ENCODE results near the gene RPL18A.
"Not testable (repeated sequence)": the region's sequence is repeated elsewhere in the genome, so short reads cannot be mapped to it uniquely, and the experiment has no call there.

Gene RPL18A

DNA sequence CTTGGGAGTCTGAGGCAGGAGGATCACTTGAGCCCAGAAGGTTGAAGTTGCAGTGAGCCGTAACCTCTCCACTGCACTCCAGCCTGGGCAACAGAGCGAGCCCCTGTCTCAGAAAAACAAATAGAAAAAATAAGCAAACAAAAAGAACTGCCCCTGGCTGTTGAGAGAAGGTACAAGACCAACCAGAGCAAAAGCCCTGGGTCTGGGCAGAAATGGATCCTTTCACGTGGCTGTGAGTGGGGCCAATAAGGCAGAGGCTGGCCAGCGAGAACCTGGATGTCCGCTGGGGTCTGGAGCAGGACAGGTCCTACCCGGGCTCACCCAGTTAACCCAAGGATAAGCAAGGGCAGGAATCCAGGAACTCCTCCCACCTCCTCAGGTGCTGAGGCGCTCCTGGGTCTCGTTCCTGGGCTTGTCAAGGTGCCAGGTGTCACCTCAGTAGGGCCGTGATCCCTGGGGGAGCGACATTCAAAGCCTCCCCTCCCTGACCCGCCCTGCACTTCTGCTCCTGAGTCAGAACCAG lies 7.3 kb downstream of the RPL18A start:
- no peak for ATAC-seq

DNA sequence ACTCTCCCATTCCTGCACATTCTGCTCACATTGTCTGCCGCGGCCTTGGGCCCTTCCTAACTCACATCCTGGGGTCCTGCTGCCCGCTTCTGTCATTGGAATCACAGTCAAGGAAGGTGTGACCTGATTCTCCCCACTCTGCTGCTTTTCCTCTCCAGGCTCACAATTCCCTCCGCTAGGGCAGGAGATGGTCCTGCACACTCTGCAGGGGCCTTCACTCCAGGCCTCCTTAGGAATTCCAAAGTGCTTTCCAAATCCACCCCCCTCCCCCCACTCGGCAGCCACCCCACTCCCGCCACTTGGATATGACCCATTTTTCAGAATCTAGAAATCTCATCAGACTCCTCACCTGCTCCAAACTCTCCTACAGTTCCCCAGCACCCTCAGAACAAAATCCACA lies 9.0 kb downstream of the RPL18A start:
- ATAC-seq: no peak

DNA sequence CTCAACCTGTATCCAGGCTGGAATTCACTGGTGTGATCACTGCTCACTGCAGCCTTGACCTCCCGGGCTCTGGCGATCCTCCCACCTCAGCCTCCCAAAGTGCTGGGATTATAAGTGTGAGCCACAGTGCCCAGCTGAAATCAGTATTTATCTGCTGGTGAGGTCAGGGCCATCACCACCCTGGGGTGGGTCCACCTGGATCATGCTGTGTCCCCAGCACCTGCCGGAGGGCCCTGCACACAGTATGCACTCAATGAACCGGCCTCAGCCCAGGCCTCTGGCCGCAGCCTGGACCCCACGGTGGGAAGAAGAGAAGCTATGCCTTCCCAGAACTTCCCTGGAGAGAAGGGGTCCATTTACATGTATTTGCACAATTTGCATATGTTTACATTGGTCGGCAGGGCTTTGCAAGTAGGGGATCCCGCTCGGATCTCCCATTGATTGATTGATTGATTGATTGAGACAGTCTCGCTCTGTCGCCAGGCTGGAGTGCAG lies 9.5 kb downstream of the RPL18A start:
- no peak for ATAC-seq

DNA sequence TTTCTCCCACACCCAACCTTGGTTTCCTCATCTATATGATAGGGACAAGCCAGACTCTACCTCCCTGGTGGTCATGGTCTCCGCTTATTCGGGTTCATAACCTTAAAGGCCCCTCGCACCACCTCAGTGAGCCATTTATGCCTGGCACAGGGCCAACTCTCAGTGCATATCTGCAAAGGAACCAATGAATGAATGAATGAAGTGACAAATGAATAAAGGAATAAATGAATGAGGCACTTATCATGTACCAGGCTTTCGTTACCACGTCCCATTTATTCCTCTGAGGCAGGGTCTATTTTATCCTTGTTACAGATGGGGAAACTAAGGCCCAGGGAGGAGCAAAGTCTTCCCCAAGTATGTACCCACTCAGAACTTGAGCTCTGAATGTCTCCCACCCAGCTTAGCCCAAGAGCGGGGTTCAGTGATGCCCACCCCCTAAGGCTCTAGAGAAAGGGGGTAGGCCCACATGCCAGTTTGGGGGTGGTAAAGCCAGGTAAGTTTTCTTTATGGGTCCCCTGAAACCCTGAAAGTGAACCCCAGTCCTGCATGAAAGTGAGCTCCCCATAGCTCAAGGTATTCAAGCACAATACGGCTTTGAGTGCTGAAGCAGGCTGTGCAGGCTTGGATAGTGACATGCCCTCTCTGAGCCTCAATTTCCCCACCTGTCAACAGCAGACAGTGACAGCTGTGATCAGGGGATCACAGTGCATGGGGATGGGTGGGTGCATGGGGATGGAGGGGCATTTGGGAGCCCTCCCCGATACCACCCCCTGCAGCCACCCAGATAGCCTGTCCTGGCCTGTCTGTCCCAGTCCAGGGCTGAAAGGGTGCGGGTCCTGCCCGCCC lies 11.5 kb downstream of the RPL18A start:
- no peak for ATAC-seq

DNA sequence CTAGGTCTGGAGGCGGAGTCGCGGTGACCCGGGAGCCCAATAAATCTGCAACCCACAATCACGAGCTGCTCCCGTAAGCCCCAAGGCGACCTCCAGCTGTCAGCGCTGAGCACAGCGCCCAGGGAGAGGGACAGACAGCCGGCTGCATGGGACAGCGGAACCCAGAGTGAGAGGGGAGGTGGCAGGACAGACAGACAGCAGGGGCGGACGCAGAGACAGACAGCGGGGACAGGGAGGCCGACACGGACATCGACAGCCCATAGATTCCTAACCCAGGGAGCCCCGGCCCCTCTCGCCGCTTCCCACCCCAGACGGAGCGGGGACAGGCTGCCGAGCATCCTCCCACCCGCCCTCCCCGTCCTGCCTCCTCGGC lies 12.2 kb downstream of the RPL18A start, which contains the start of gene SLC5A5:
Gene SLC5A5 (plus strand): TSS at position 68 of the 373 bp plus-strand sequence. CDS start 375 bp downstream, outside the sequence.
- peak in 1 of 2 donors; percentile 8 for ATAC-seq

DNA sequence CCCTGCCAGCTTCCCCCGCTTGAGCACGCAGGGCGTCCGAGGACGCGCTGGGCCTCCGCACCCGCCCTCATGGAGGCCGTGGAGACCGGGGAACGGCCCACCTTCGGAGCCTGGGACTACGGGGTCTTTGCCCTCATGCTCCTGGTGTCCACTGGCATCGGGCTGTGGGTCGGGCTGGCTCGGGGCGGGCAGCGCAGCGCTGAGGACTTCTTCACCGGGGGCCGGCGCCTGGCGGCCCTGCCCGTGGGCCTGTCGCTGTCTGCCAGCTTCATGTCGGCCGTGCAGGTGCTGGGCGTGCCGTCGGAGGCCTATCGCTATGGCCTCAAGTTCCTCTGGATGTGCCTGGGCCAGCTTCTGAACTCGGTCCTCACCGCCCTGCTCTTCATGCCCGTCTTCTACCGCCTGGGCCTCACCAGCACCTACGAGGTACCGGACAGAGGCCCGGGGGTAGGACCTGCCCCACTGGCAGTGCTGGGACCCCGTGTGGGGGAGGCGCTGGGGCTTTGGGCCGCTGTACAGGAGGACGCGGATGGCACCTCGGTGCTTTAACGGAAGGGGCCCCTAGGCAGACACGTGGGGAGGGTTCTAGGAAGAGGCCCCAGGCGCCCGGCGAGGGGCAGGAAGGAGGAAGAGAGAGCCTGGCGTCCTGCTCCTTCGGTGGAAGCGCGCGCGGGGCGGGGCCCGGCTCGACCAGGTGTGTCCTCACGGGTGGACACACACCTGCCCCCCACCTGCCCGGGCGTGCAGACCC lies 12.7 kb downstream of the RPL18A start:
- peak; percentile 54 to 60 for ATAC-seq

DNA sequence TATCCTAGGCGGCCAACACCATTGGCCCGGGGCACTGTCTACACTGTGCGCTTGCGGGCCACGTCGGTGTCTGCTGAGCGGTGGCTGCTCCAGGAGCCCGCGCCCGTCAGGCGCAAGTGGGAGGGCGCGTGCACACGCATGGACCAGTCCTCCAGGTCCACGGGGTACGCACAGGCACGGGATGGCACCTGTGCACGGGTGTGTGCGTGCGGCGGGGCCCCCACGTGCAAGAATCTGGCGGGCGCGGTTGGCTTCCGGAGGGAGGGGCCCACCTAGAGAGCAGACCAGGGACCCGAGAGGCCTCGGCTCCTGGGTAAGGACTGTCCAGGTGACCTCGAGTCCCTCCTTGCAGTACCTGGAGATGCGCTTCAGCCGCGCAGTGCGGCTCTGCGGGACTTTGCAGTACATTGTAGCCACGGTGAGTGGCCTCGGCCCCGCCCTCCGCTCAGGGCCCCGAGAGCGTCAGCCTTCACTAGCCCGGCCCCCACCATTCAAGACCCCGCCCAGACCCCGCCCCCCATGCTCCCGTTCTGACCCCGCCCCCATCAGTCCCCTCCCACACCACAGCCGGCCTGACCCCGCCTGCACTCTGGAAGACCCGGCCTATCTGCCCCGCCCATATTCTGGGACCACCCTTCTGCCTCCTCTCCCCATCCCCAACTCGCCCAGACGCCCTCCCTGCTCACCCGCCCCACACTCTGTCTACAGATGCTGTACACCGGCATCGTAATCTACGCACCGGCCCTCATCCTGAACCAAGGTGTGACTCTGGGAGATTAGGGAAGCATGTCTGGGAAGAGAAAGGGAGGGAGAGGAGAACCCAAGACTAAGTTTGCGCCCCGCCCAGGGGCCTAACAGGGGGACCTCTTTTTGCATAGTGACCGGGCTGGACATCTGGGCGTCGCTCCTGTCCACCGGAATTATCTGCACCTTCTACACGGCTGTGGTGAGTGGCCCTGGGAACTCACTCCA lies 14.4 kb downstream of the RPL18A start:
- ATAC-seq: peak; percentile 70 to 74

DNA sequence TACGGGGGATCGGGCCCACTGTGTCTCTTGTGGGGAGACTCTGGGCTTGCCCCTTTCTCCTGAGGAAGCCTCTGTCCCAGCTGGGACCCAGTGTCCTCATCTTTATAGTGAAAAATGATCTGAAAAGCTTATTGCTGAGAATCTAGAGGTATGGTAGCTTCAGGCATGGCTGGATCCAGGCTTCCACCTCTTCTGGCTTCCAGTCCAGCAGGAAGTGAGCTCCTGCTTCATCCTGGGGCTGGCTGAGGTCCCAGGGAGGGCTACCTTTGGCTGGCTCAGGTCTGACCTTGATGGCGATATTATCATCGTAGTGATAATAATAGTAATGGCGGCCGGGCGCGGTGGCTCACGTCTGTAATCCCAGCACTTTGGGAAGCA lies 15.0 kb downstream of the RPL18A start:
- ATAC-seq: no peak

DNA sequence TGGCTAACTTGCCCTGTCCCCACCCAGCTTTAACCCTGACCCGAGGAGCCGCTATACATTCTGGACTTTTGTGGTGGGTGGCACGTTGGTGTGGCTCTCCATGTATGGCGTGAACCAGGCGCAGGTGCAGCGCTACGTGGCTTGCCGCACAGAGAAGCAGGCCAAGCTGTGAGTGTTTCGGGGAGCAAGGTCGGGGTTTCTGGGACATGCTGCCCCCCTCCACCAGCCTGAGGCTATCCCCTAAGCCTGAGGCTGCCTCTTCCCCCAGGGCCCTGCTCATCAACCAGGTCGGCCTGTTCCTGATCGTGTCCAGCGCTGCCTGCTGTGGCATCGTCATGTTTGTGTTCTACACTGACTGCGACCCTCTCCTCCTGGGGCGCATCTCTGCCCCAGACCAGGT lies 18.0 kb downstream of the RPL18A start:
- no peak for ATAC-seq

DNA sequence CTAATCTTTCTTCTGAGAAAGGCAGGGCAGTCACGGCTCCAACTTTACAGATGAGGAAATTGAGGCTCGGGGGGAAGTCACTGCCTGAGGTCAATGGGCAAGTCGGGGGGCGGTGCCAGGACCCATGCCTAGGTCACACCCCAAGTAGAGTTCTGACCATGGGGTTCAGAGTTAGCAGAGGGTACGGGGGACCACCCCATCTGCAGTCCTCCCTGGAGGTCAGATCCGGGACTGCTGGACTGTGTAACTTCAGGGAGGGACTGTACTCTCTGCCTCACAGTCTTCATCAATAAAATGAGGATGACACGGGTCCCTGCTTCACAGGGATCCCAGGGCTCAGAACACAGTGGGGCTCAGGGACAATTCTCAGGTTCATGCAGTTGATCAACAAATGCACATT lies 19.8 kb downstream of the RPL18A start:
- ATAC-seq: no peak

DNA sequence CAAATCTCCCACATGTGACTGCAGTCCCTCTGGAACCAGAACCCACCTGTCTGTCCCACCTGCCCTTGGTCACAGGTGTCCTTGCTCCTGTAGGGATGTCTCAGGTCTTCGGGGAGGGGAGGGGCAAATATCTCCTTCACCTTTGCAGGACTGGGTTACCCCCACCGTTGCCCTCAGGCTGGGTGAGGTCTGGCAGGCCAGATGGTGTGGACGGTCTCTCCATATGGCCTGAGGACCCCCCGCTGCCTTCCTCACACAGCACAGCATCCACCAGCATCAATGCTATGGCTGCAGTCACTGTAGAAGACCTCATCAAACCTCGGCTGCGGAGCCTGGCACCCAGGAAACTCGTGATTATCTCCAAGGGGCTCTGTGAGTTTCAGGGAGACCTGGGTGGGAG lies 22.0 kb downstream of the RPL18A start:
- ATAC-seq: no peak

DNA sequence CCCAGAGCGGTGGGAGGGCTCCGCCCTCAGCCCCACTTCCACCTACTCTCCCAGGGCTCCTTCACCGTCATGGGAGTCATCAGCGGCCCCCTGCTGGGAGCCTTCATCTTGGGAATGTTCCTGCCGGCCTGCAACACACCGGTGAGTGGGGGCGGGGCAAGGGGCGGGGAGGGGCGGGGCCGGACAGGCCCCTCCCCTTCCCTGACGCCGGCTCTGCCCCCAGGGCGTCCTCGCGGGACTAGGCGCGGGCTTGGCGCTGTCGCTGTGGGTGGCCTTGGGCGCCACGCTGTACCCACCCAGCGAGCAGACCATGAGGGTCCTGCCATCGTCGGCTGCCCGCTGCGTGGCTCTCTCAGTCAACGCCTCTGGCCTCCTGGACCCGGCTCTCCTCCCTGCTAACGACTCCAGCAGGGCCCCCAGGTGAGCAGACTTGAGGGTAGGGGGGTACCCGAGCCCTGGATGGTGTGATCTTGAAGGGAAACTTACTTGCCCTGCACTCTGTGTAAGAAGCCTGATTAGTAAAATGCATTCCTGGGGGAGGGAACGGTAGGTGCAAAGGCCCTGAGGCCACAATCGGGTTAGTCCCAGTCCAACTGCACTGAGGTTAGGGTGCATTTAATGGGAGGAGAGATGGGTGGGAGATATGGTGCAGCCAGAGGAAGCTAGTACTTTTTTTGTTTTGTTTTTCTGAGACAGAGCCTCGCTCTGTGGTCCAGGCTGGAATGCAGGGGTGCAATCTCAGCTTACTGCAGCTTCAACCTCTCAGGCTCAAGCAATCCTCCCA lies 24.1 kb downstream of the RPL18A start:
- no peak for ATAC-seq

DNA sequence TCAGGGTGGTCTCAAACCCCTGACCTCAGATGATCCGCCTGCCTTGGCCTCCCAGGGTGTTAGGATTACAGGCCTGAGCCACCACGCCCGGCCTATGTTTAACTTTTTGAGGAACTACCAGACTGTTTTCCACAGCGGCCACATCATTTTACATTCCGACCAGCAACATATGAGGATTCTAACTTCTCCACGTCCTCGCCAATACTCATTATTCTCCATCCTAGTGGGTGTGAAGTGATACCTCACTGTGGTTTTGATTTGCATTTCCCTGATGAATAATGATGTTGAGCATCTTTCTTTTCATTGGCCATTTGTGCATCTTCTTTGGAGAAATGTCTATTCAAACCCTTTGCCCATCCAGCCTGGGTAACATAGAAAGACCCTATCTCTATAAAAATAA lies 26.8 kb downstream of the RPL18A start:
- no peak for ATAC-seq

DNA sequence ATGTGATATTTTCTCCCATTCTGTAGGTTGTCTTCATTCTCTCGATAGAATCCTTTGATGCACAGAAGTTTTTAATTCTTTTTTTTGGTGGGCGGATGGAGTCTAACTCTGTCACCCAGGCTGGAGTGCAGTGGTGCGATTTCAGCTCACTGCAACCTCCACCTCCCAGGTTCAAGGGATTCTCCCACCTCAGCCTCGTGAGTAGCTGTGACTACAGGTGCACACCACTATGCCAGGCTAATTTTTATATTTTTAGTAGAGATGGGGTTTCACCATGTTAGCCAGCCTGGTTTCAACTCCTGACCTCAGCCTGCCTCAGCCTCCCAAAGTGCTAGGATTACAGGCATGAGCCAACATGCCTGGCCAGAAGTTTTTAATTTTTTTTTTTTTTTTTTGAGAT lies 27.5 kb downstream of the RPL18A start:
- not testable (repeated sequence) for ATAC-seq

DNA sequence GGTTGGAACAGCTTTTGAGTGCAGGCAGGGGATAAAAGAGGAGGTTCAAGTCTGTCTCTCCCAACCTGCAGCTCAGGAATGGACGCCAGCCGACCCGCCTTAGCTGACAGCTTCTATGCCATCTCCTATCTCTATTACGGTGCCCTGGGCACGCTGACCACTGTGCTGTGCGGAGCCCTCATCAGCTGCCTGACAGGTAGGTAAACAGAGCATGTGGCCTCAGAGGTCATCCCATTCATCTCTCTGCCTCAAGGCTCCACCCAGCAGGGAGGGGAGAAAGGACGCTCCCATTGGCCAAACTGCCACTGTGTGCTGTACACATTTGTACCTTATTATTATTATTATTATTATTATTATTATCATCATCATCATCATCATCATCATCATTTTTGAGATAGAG lies 28.6 kb downstream of the RPL18A start:
- ATAC-seq: no peak

DNA sequence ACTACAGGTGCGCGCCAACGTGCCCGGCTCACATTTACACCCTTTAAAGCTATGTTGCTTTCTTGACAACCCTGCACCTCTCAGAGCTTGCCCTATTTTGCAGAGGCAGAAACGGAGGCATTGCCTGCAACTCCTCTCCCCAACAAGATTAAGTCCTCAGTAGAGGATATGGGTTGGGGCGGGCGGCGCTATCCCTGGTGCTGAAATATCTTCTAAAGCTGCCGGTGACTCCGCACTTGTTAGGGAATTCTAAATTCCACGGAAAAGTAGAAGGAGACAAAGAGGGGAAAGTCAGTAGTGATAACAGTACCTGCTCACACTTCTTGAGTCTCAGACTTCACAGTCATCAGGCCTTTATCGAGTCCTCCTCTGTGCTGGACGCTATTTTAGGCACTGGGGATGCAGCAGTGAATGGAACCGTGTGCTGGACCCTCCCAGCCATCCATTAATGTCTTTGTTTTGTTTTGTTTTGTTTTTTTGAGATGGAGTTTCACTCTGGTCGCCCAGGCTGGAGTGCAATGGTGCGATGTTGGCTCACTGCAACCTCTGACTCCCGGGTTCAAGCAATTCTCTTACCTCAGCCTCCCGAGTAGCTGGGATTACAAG lies 30.0 kb downstream of the RPL18A start:
- ATAC-seq: no peak

DNA sequence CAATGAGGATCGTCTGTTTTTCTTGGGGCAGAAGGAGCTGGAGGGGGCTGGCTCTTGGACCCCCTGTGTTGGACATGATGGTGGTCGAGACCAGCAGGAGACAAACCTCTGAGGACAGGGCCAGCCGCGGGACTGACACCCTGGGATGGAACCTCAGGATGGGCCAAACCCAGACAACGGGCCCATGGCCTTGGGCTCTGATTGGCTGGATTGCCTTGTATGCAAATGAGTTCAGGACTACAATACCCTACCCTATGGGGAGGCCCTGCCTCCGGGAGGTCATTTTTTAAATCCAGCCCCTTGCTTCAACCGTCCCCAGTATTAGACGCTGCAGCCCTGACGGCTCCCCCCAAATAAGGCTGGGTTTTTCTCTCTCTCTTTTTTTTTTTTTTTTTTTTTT lies 34.1 kb downstream of the RPL18A start:
- ATAC-seq: no peak

DNA sequence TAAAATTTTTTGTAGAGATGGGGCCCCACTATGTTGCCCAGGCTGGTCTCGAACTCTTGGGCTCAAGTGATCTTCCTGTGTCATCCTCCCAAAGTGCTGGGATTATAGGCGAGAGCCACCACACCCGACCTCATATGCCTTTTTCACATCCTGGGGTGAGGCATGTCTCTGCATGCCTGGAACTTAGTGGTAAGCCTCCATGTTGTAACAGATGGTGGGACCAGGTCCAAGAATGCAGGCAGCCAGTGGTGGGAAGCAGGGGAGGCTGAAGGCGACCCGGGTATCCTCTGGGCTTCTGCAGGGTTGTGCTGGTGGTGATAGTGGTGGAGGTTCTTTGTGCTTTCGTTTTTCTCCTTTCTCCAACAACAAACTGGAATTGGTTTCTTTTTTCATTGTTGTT lies 43.0 kb downstream of the RPL18A start:
- ATAC-seq: no peak

DNA sequence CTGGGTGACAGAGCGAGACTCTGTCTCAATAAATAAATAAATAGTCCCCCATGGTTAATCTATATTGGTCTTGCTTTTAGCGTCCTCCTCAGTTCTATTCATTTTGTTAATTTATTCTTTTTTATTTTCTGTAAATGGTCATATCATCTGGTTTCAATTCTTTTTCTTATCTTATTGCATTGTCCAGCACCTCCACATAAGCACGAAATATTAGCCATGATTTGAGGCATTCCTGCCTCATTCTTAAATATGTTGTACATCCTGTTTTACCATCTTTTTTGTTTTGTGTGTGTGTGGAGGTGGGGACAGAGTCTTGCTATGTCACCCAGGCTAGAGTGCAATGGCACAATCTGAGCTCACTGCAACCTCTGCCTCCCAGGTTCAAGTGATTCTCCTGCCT lies 48.5 kb downstream of the RPL18A start:
- no peak for ATAC-seq

DNA sequence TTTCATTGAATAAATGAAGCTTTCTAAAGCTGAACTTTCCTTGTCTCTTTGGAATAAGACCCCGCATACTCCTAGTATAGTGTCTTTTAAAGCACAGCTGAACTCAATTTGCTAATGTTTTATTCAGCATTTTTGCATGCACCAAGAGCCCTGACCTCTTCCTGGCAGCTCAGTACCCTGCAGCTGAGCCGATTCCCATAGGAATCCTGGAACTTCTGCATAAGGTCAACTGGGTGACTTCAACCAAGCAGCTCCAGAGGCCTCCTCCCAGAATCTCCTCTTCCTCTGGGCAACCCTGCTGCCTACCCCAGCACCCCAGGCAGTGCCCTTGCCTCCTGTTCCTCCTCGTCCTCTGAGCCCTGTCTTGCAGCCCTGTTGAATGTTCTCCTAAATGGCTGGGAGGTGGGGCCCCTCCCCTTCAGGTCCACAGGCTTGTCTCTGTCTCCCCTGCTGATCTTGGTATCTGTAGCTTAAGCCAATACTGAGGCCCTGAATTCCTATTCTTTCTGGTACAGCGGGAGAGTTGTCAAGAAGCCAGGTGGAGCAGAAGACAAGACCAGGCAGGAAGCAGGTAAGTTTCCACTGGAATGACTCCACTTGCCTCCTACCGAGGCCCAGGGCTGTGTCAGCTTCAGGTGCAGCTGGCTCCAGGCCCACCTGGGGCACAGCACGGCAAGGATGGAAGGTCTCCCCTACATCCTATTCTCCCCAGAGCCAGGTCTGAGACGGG lies 49.5 kb downstream of the RPL18A start:
- ATAC-seq: no peak

Data from activated CD4-positive, CD25-positive, alpha-beta regulatory T cell treated with anti-CD3 and anti-CD28 coated beads, Interleukin-2, amount 50 U/mL, for 24 hours (primary cell).